NT2/D1 (cell line): Measurements from ENCODE around the gene SLC9A9.
"Not testable (repeated sequence)": the region's sequence is repeated elsewhere in the genome, so short reads cannot be mapped to it uniquely, and the experiment has no call there.

ENCODE experiments used
- DNase-seq: peaks from one replicate; pipeline ENCODE4 v3.0.0-alpha.2; 2011; ENCODE audit warnings: low read depth, low spot score
- H3K27me3 ChIP-seq: 2 replicates; pipeline ENCODE4 v1.6.0; 2011; ENCODE audit warnings: mild to moderate bottlenecking; ENCODE audit not compliant: insufficient read length, insufficient read depth
- H3K36me3 ChIP-seq: 2 replicates; pipeline ENCODE4 v1.6.1; 2011; ENCODE audit warnings: mild to moderate bottlenecking, low read length, mixed read lengths; ENCODE audit not compliant: insufficient read depth, insufficient read length
- H3K4me1 ChIP-seq: 2 replicates; pipeline ENCODE4 v1.5.1; 2011; ENCODE audit not compliant: insufficient read depth, insufficient read length
- H3K4me3 ChIP-seq: 2 replicates; pipeline ENCODE4 v1.5.1; 2011; ENCODE audit warnings: low read depth; ENCODE audit not compliant: insufficient read length
- H3K9ac ChIP-seq: 2 replicates; pipeline ENCODE4 v1.6.0; 2011; ENCODE audit warnings: low read depth; ENCODE audit not compliant: insufficient read length
- H3K9me3 ChIP-seq: 2 replicates; pipeline ENCODE4 v1.5.1; 2011; ENCODE audit warnings: mild to moderate bottlenecking, low read length; ENCODE audit not compliant: insufficient read depth
- SUZ12 ChIP-seq: IDR thresholded peaks from 2 replicates; pipeline ENCODE4 v1.6.1; 2011; ENCODE audit not compliant: insufficient read length, insufficient read depth; ENCODE audit errors: extremely low read depth
- YY1 ChIP-seq: IDR thresholded peaks from 2 replicates; pipeline ENCODE4 v1.6.1; 2011; ENCODE audit not compliant: insufficient read length, insufficient read depth
- ZNF274 ChIP-seq: IDR thresholded peaks from 2 replicates; pipeline ENCODE4 v1.6.1; 2011; ENCODE audit warnings: mild to moderate bottlenecking, low read depth, low read length

SLC9A9 gene

DNA sequence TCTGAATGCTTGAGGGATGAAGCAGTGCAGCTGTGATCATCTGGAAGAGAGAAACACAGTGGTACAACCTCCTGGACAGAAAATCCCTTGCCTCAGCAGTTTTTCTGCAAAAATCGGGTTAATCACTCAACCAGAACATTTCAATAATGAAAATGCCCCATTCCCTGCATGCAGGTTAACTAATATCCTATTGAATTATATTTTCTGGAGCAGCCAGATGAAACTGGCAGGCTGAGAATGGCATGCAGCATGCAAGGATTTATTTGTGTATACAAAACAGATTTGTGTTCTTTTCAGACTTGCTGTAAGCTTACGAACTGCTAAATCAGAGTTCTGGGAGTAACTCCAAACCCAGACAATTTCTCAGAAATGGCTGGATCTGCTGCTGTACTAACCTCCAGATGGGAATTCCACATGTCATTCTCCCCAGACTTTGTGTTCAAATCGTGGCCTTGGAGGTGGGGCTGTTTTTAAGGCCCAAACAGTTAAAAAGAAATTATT is 39.1 kb downstream of the SLC9A9 start:
- no peaks in the 10 kb centered on the region for H3K4me1 ChIP-seq
- H3K36me3 ChIP-seq = no peaks in the 10 kb centered on the region
- H3K9me3 ChIP-seq = no peaks in the 10 kb centered on the region
- DNase-seq = no peak
- H3K9ac ChIP-seq = no peak overlapping the region
- no peak overlapping the region for H3K4me3 ChIP-seq
- no peak for TF ChIP-seq SUZ12
- no peak for TF ChIP-seq YY1
- TF ChIP-seq ZNF274 = no peak
- H3K27me3 ChIP-seq = no peaks in the 10 kb centered on the region

DNA sequence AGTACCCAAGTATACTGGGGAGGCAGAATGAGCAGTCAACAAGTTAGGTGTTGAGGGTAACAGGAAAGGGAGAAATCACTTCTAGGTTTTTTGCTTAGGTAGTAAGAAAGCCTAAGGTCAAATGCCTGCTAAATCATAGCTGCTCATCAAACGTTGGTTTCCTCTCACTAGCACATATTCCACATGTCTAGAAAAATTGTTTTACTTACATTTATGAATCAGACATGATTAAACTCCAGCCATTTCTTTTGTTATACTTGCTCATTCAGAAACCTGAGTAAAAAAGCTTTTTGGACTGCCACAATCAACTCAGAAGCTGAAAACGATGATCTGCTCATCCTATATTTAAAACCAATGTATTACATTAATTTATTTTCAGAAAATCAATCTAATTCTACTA is 40.2 kb downstream of the SLC9A9 start:
- TF ChIP-seq ZNF274 (no peak), YY1 (no peak), SUZ12 (no peak)
- H3K4me3 ChIP-seq = no peak overlapping the region
- no peaks in the 10 kb centered on the region for H3K9me3 ChIP-seq
- H3K36me3 ChIP-seq = no peaks in the 10 kb centered on the region
- no peak overlapping the region for H3K9ac ChIP-seq
- DNase-seq = no peak
- H3K27me3 ChIP-seq = no peaks in the 10 kb centered on the region
- no peaks in the 10 kb centered on the region for H3K4me1 ChIP-seq

DNA sequence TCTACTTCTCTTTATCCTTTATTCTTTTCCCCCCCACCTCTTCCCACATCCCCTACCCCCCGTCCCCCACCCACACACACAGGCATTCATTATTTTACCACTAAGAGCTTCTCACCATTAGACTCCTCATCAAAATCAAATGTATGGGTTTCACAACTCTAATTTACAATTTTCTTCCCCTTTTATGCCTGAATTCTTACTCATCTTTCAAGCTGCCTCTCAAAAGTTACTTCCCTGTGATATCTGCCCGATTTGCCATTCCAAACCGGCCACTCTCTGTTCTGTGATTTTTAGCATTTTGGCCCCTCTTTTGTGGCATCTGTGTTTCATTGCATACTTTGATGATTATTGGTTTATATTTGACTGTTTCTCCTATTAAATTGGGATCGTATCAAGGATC is 42.2 kb downstream of the SLC9A9 start:
- H3K4me3 ChIP-seq = no peak overlapping the region
- no peaks in the 10 kb centered on the region for H3K27me3 ChIP-seq
- no peak overlapping the region for H3K9ac ChIP-seq
- no peak for TF ChIP-seq SUZ12
- TF ChIP-seq YY1 = no peak
- no peak for TF ChIP-seq ZNF274
- no peaks in the 10 kb centered on the region for H3K9me3 ChIP-seq
- H3K36me3 ChIP-seq = no peaks in the 10 kb centered on the region
- no peak for DNase-seq
- no peaks in the 10 kb centered on the region for H3K4me1 ChIP-seq

DNA sequence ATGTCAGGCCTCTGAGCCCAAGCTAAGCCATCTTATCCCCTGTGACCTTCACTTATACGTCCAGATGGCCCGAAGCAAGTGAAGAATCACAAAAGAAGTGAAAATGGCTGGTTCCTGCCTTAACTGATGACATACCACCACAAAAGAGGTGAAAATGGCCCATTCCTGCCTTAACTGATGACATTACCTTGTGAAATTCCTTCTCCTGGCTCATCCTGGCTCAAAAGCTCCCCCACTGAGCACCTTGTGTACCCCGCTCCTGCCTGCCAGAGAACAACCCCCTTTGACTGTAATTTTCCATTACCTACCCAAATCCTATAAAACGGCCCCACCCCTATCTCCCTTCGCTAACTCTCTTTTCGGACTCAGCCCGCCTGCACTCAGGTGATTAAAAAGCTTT is 42.8 kb downstream of the SLC9A9 start:
- H3K4me1 ChIP-seq, H3K9ac ChIP-seq, H3K4me3 ChIP-seq, DNase-seq, H3K36me3 ChIP-seq, H3K27me3 ChIP-seq, H3K9me3 ChIP-seq: not testable (repeated sequence)

DNA sequence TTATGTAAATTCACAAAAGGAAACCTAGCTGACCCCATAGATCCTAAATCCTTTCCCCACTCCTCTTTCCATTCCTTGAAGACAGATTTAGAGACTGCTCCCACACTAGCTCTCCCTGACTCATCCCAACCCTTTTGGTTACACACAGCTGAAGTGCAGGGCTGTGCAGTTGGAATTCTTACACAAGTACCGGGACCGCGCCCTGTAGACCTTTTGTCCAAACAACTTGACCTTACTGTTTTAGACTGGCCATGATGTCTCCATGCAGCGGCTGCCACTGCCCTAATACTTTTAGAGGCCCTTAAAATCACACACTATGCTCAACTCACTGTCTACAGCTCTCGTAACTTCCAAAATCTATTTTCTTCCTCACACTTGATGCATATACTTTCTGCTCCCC is 47.2 kb downstream of the SLC9A9 start:
- H3K4me3 ChIP-seq, H3K9ac ChIP-seq, H3K27me3 ChIP-seq, H3K9me3 ChIP-seq, H3K36me3 ChIP-seq, H3K4me1 ChIP-seq, DNase-seq: not testable (repeated sequence)

DNA sequence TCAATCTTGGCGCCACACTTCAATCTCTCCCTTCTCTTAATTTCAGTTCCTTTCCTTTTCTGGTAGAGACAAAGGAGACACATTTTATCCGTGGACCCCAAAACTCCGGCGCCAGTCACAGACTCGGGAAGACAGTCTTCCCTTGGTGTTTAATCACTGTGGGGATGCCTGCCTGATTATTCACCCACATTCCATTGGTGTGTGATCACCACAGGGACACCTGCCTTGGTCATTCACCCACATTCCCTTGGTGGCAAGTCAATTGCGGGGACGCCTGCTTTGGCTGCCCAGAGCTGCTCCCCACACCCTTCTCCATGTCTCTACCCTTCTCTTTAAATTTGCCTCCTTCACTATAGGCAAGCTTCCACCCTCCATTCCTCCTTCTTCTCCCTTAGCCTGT is 50.1 kb downstream of the SLC9A9 start:
- not testable (repeated sequence) for DNase-seq, H3K9ac ChIP-seq, H3K4me1 ChIP-seq, H3K36me3 ChIP-seq, H3K9me3 ChIP-seq, H3K27me3 ChIP-seq, H3K4me3 ChIP-seq

DNA sequence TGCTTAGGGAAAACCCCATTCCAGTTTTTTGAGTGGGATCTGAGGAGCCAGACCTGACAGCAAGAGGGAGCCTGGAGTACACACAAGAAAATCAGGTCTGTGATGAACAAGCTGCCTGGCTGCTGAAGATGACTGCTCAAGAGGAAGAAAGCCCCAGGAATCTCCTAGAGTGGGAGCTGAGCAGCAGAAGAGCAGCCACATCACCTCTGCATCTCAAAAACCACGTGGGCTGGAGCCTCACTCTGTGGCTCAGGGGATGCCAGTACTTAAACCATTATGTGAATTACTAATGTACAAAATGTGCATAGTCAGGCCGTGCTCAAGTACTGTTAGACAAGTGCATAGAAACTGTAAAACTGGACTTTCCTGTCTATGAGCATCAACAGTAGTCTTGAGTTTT is 52.4 kb downstream of the SLC9A9 start:
- Histone ChIP-seq H3K4me3 (no peak overlapping the region), H3K27me3 (no peaks in the 10 kb centered on the region)
- TF ChIP-seq YY1 (no peak), SUZ12 (no peak), ZNF274 (no peak)

DNA sequence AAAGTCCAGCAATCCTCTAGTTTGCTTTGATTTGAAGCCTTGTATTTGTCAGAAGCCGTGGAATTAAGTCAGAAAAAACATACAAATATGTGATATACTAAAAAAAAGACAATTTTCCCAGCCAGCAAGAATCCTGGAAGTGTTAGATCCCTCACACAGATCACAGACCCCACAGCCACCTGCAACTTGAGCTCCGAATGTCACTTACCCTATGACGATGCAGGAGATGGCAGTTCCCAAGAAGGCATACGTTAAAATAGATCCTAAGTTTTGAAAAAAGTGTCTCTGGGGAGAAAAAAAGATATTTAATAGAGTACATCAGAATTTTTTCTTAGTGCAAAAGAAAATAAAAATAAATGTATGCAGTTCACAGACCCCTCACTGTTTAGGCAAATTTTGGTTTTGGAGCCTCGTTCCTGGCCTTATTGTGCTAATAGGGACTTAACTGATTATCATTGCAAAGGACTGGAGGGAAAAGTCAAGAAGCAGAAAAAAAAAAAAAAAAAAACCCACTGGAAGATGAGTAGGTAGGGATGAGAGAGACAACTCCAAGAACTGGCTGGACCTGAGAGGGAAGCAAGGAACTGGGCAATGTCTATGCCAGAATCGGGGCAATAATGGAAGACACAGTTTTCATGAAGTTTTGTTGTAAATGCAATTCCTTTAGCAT is 53.3 kb downstream of the SLC9A9 start:
- Histone ChIP-seq H3K4me3 (no peak overlapping the region), H3K9ac (no peak overlapping the region), H3K4me1 (peaks cover 2% of the 10 kb centered on the region), H3K27me3 (no peaks in the 10 kb centered on the region), H3K36me3 (no peaks in the 10 kb centered on the region), H3K9me3 (peaks cover 28% of the 10 kb centered on the region)
- DNase-seq = no peak
- TF ChIP-seq YY1 = no peak

More for the DNA sequence above, 52.4 kb downstream of the SLC9A9 start:
- Histone ChIP-seq H3K9me3 (peaks cover 28% of the 10 kb centered on the region), H3K9ac (no peak overlapping the region), H3K4me1 (peaks cover 2% of the 10 kb centered on the region), H3K36me3 (no peaks in the 10 kb centered on the region)
- no peak for DNase-seq
